GM21360 (cell line): ENCODE results near the gene PDE3A.
"Not testable (repeated sequence)": the region's sequence is repeated elsewhere in the genome, so short reads cannot be mapped to it uniquely, and the experiment has no call there.

Source experiments
- ATAC-seq: cut with Tn5 transposase; IDR thresholded peaks from one replicate; pipeline ENCODE4 v1.9.1; 2021; ENCODE audit warnings: mild to moderate bottlenecking, moderate library complexity; ENCODE audit not compliant: unreplicated experiment

Gene PDE3A

DNA sequence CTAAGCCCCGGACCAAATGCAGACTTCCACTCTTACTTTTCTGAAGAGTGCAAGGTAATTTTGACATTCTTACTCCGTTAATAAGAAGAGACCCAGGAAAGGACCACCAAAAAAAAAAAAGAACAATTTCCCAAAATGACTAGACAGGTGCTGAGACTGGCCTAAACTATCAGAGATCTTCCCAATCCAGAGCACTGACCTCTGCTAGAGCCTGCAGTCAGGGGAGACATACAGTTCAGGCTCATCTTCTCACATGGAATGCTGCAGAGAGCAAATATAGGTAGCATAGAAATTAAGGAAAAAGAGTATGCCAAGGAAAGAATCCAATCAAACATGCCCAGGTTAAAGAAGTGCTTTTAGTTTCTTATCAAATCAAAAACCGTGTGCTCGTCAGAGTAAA is 177.9 kb downstream of the PDE3A start:
- ATAC-seq: no peak

DNA sequence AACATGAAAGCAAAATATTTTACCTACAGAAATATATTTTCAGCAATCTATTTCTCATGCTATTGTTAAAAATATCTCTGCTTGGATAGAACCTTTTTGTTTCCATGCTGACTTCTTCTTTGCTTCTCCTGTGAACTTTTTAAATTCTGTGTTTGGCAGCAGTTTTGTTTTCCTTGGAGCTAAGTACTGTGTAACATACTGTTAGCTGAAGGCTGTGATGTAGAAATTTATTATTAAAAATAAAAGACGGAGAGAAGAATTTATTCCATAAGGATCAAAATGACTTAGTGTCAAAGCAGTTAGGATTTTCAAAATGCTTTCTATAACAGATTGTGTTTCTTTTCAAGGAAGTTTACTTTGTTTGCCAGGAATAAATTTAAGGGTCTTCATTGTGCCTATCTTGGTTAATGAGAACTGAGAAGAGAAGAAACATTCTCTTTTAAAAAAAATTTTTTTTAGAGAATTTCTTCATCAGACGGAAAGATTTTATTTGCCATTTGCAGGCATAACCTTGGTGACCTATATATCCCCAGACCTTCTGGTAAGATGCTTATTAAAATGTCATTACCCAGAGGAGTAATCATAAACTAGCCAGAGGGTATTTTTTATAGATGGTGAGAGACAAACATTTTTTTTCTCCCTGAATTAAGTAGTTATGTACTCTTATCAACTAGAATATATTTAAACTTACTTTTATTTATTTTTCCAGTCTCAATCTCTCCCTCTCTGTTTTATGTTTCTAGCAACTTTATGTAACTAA is 179.7 kb downstream of the PDE3A start:
- ATAC-seq: no peak

DNA sequence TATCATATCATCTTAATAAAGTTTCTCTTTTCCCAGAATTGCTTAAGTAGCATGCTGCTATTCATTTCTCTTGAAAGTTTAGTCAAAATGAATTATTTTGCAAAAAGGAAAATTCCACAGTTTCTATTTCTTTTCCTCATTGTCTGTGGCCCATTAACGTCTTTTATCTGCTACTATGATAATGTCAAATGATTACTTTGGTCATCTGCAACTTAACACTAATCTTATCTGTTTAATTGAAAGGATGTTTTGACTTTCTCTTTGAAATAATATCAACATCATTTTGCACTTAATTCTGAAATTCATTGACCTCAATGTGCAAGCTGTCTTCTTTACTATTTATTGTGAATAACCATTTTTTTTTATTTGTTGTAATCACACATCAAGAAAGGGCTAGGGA is 180.3 kb downstream of the PDE3A start:
- no peak for ATAC-seq

DNA sequence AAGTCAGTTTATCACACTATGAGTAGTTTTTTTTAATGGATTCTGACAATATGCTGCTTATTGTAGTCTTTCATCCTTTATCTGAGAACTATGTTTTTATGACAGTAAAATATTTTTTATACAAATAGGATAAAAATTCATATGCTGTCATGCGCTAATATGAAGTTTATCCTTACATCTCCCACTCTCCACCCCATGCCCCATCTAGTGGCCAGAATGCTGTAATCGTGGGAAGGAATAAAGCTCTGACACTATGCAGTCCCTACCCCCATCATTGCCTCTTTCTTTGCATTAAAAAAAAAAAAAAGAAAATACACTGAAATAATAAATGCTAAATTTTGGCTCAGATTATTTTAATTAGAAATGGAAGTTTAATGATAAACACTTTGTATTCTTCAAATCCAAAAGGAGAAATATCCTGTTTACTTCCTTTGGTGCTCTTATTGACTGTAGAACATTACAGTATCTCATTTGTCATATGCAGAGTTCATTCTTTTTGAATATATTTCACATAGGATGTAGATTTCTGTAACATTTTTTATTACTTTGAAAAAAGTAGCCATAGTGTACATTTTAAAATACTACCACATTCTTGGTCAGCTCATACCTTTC is 180.9 kb downstream of the PDE3A start:
- no peak for ATAC-seq

DNA sequence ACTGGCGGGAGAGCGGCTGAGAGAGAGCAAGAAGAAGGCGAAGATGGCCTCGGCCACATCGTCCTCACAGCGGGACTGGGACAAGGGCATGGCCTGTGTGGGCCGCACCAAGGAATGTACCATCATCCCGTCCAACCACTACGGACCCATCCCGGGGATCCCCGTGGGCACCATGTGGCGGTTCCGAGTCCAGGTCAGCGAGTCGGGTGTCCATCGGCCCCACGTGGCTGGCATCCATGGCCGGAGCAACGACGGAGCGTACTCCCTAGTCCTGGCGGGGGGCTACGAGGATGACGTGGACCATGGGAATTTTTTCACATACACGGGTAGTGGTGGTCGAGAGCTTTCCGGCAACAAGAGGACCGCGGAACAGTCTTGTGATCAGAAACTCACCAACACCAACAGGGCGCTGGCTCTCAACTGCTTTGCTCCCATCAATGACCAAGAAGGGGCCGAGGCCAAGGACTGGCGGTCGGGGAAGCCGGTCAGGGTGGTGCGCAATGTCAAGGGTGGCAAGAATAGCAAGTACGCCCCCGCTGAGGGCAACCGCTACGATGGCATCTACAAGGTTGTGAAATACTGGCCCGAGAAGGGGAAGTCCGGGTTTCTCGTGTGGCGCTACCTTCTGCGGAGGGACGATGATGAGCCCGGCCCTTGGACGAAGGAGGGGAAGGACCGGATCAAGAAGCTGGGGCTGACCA is 183.6 kb downstream of the PDE3A start:
- not testable (repeated sequence) for ATAC-seq

DNA sequence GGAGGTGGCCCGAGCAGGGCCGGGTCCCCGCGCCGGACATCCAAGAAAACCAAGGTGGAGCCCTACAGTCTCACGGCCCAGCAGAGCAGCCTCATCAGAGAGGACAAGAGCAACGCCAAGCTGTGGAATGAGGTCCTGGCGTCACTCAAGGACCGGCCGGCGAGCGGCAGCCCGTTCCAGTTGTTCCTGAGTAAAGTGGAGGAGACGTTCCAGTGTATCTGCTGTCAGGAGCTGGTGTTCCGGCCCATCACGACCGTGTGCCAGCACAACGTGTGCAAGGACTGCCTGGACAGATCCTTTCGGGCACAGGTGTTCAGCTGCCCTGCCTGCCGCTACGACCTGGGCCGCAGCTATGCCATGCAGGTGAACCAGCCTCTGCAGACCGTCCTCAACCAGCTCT is 184.2 kb downstream of the PDE3A start:
- ATAC-seq: not testable (repeated sequence)

DNA sequence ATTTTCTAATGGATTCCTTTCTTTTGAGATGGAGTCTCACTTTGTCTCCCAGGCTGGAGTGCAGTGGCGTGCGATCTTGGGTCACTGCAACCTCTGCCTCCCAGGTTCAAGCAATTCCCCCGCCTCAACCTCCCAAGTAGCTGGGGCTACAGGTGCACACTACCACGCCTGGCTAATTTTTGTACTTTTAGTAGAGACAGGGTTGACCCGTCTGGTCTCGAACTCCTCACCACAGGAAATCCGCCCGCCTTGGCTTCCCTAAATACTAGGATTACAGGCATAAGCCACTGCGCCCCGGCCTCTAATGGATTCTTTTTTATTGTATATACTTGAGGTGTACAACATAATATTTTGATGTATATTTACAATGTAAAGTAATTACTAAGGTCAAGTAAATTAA is 186.7 kb downstream of the PDE3A start:
- ATAC-seq: no peak

DNA sequence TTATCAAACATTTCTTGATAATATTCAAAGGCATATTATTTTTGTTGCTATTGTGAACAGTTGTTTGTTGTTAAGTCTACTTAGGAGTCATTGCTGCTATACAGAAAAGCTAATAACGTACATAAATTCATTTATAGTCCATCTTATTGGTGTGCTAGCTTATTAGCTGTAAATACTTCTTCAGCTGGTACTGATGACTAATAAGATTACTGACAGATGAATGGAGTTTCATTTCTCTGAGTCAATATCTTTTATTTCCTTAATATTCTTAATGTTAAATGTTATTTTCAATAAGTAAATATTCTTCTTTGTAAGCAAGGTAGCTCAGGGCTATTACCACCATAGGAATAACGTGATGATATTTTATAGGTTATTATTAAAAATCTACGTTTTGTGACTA is 187.4 kb downstream of the PDE3A start:
- no peak for ATAC-seq

DNA sequence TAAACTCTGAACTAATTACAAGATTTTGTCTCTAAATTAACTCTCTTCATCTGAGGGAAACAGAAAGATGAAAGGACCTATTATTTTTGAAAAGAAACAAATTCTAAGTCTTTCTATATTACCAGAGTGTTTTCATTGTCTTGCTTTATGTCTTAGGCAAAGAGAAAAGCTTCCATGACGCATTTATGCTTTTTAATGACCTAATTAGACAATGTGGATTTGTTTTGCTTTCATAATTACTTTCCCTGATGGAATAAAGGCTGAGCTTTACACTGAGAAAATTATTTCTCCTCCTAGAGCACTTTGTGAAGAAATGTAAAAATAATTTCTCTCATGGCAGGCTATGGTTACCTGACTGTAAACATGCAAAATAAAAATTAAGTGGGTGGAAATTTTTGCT is 188.8 kb downstream of the PDE3A start:
- ATAC-seq: no peak

DNA sequence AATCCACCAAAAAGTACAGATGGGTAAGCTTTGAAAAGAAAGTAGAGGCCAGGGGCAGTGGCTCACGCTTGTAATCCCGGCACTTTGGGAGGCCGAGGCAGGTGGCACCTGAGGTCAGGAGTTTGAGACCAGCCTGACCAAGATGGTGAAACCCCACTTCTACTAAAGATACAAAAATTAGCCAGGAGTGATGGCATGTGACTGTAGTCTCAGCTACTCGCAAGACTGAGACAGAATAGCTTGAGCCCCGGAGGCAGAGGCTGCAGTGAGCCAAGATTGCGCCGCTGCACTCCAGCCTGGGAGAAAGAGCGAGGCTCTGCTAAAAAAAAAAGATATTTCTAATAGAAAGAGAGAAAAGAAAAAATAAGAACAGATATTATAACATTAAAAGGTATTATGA is 192.6 kb downstream of the PDE3A start:
- no peak for ATAC-seq

DNA sequence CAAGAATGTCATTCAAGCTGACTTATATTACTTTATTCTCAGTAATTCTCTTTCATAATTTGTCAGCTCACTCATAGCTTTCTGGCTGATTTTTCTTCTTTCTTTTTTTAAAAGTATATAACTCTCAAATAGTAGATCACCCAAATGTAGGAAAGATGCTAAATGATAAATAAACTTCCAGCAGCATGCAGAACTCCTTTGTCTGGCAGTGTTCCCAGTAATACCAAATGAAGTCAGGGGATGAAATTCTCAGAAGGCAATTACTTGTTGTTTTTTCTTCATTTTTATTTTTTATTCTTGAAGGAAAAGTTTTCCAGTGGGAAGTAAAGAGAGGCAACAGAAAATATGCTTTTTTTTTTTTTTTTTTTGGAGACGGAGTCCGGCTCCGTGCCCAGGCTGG is 193.5 kb downstream of the PDE3A start:
- no peak for ATAC-seq

DNA sequence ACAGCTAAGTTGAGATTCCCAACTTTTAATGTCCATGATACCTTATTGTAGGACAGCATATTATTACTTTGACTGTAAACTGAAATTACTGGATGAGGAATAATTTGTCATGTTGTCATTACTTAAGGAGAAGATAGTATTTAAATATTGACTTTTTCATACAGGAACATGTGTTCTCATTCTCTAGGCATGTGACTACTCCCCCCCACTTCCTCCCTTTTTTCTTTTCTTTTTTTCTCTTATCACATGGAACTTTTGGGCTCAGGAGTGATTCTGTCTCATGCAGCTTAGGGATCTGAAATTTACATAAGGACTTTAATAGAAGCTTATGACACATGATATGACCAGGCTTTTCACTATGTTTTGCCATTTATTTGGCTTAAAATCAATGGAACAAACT is 199.1 kb downstream of the PDE3A start:
- ATAC-seq: no peak

DNA sequence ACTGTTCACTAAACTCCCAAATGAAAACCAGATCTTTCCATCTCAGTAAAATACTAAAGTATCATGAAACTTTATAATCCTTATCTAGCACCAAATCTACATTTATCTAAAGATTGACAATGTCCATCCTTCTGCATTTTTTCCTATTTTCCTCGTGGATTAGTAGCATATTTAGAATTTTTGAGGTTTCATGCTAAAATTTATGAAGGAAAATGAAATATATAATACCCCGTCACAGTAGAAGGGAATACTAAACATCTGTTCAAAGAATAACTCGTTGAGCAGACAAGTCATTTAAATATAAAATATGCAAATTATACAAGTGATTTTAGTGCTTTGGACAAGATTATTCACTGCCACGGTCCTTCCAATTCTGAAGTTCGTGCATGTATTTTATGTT is 204.1 kb downstream of the PDE3A start:
- no peak for ATAC-seq

DNA sequence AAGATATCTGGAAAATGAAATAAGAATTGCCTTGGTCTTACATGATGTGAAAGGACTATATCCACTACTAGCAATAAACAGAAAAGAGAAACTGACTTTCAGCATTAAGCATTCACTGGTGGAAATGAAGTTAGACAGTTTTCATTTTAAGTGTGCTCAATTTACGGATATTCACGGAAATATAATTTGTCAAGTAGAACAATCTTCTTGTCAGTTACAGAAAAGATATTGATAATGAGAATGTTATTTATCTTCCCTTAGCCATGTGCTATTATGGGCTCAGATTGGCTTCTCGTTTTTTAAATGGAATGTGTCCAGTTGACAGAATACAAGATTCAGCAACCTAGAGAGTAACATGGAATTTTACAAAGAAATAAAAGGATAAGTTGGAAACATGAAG is 208.2 kb downstream of the PDE3A start:
- ATAC-seq: no peak

DNA sequence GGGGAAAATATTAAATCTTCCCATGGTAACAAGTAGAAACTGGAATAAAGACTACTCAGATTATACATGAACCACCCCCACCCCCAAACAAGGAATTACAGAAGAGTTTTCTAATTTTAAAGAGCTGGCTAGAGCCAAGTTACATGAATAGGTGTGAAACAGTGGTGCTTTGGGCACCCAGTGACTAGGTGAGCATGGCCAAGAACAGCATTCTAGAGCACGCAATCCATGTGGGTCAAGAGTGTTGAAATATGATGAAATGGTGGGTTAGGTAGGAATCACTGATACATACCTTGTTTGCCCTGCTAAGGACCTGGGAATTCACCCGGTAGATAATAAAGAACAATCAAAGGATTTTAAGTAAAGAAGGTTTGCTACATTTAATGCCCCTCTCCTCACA is 208.7 kb downstream of the PDE3A start:
- no peak for ATAC-seq

DNA sequence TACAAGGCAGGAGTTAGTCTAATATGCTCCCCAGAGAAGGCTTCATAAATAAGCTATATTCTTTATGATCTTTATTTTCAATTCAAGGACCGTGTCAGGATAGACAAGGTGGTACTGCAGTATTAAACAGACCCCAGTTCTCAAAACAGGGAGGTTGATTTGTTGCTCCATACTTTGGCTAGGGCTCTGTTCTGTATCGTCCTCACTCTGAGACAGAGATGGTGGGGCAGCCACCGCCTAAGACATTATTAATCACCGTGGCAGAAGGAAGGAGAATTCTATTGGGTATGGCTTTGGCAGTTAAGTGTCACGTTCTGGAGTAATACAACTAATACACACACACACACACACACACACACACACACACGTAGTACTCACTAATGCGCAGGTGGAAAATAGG is 209.8 kb downstream of the PDE3A start:
- ATAC-seq: no peak

DNA sequence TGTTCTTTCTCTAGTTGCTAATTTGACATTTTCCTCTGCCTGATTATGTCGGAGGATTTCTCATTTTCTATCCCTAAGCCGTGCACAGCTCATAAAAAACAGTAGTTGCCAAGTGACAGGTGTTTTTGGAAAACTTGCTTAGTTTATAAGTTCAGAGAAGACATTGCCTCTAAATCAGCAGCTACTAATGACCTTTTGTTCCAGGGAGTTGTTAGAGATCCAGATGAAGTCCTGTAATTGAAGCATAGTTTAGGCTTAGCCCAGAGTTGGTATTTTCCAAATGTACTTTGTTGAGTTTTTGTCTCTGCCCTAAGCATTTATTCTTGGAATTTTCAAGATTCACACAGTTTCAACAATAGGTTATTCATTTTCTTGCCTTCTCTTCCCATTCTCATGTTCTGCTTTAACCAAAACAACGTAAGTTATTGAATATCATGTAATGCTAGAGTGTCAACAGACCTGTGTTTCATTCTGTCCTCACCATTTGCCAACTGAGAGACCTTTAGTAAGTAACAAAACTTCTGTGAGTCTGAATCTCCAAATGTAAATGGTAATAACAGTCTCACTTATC is 216.8 kb downstream of the PDE3A start:
- ATAC-seq: no peak

DNA sequence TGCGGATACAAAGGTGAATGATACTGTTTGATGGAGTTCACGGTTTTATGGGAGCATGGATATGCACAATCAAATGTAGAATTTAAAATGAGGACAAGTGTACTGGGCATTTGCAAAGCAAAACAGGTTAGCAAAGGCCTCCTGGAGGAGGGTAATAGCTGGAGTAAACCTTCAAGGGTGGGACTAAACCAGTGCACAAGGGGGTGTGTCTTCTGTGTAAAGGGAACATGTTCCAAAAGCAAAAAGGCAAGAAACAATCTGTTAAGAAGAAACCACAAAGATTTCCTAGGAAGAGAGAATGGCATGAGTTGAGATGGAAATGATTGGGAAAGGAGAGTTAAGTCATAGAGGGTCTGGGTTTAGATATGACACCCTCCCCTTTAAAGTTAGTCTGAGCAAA is 217.6 kb downstream of the PDE3A start:
- ATAC-seq: no peak

DNA sequence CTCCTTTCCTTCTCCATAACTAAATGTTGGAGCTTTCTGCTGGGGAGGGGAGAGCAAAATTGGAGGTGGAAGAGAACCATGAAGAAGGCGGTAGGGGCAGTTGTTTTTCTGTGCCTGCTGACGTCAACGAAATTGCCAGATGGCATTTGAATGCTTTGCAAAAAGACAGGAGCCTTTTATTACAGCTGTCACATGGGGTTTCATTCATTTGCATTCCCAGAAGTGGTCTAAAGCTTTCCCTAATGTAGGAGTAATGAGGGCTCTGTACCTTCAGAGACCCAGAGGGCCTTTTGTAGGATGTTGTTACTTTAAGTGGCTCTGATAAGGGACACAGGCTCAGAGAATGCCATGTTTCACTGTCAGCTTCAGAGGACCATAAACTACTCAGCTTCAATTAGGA is 219.7 kb downstream of the PDE3A start:
- no peak for ATAC-seq

DNA sequence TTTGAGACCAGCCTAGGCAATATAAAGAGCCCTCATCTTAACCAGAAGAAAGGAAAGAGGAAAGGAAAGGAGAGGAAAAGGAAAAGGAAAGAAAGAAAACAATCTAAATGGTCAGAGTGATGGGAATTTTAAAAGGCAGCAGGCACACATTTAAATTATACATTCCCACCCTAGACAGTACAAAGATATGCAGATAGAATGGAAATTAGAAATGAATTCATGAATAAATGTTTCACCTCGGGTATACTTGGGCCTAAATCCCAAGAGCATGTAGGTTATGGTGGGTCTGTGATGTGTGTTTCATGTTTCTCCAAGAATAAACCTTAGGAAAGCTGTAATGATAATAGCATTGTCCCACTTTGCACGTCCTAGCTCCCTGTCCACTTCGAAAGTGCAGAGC is 222.2 kb downstream of the PDE3A start:
- ATAC-seq: no peak

DNA sequence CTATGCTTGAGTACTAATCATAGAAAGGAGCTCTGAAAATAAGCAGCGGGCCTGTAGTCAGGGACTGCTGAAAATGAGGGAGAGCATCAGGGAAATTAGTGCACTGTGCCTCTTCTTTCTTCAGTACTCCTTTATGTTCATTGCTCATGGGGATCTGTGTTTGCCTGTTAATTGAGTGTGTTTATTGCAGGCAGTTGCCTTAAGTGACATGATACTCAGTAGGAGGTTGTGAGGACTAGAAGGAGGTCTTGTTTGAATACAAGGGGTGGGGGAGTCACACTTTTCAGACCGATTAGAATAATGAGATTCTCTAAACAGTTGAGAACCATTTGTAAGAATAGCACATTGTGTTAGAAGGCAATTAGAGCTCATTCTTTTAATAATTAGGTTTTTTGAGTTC is 224.2 kb downstream of the PDE3A start:
- ATAC-seq: no peak

DNA sequence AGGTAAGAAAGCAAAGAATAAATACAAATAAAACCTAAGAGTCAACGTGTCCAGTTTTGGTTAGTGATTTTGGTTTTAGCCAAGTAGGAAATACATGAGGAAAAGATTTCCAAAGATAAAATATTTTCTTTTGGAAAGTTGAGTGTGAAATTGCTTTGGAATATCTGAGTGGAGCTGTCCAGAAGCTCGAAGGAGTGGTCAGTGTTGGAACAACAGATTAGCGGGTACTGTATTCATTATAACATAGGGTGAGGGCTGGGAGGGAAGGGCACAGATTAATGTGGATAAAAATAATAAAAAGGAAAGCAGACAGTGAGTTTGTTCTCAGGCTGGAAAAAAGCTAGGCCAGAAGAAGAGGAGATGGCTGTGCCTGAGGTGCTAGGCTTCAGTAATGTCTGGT is 225.3 kb downstream of the PDE3A start:
- ATAC-seq: no peak
